Thoracic aorta (tissue), 2 donors: ENCODE measurements around the gene MTM1. TPM values are rescaled to one million over a fixed set of nuclear protein-coding genes. Genes with fewer than 3 reads are reported as not detected.

Experiments
- ATAC-seq: fragments of 150-250 bp; one replicate; pipeline ENCODE4 v1.8.0; 2017; ENCODE audit warnings: low read depth; ENCODE audit not compliant: insufficient number of reproducible peaks, low FRiP score
- DNase-seq: peaks from one replicate; pipeline ENCODE4 v3.0.0-alpha.2; 2020; ENCODE audit warnings: low spot score
- H3K27ac ChIP-seq, 2 donors: fragments of 200-600 bp; sonication (generic); 1 replicate in 1 of 2; 2 replicates in 1 of 2; pipeline ENCODE4 v1.5.1; 2016; ENCODE audit warnings: mild to moderate bottlenecking in 2 of 2, moderate library complexity in 2 of 2
- H3K27me3 ChIP-seq: fragments of 200-600 bp; sonication (generic); replicated peaks from 2 replicates; pipeline ENCODE4 v1.6.0; 2016; ENCODE audit warnings: mild to moderate bottlenecking; ENCODE audit not compliant: insufficient read depth
- H3K36me3 ChIP-seq: fragments of 200-600 bp; sonication (generic); one replicate; pipeline ENCODE4 v1.5.1; 2016
- H3K4me1 ChIP-seq, 2 donors: fragments of 200-600 bp; sonication (generic); 1 replicate in 1 of 2; 2 replicates in 1 of 2; pipeline versions ENCODE4 v1.5.1 to v1.6.0; 2016; ENCODE audit warnings: low read depth in 2 of 2, mild to moderate bottlenecking in 1 of 2; ENCODE audit not compliant: control insufficient read depth in 1 of 2
- H3K4me3 ChIP-seq: fragments of 200-600 bp; sonication (generic); 2 replicates; pipeline ENCODE4 v1.5.1; 2016; ENCODE audit warnings: mild to moderate bottlenecking
- H3K9me3 ChIP-seq: fragments of 200-600 bp; sonication (generic); 2 replicates; pipeline ENCODE4 v1.5.1; 2016
- total RNA-seq, 2 donors: library from RNA; depleted of rRNA; stranded (reverse); fragments of >200 nt; gene quantifications; one replicate each; pipeline versions ENCODE4 v1.1.0 to v1.2.3, GENCODE V29; 2016
- TF ChIP-seq, protein P1 (sequence below): fragments of 200-600 bp; sonication (generic); IDR thresholded peaks from one replicate; pipeline ENCODE4 v1.5.1; 2019; ENCODE audit warnings: antibody characterized with exemption

The MTM1 gene
- total RNA-seq, 2 donors from 2014 or later: 18.8 to 21.4 TPM

DNA sequence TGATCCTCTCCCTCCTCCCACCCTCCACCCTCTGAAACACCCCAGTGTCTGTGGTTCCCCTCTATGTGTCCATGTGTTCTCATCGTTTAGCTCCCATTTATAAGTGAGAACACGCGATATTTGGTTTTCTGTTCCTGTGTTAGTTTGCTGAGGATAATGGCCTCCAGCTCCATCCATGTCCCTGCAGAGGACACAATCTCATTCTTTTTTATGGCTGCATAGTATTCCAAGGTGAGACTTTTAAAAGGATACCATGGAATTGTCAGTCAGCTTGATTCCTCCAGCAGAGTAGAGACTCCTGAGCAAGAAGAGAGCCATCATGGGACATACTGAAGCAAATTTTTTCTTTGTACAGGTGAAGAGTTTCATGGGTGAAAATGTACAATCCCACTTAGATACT is 38.8 kb upstream of the MTM1 start:
- Histone ChIP-seq H3K27ac (no peak overlapping the region), H3K27me3 (no peaks in the 10 kb centered on the region), H3K4me3 (no peak overlapping the region), H3K9me3 (no peaks in the 10 kb centered on the region), H3K4me1 (peaks cover 0 to 41% of the 10 kb centered on the region in 2 donors), H3K36me3 (no peaks in the 10 kb centered on the region)
- DNase-seq (no peak), ATAC-seq (no peak)
- TF ChIP-seq, protein P1, sequence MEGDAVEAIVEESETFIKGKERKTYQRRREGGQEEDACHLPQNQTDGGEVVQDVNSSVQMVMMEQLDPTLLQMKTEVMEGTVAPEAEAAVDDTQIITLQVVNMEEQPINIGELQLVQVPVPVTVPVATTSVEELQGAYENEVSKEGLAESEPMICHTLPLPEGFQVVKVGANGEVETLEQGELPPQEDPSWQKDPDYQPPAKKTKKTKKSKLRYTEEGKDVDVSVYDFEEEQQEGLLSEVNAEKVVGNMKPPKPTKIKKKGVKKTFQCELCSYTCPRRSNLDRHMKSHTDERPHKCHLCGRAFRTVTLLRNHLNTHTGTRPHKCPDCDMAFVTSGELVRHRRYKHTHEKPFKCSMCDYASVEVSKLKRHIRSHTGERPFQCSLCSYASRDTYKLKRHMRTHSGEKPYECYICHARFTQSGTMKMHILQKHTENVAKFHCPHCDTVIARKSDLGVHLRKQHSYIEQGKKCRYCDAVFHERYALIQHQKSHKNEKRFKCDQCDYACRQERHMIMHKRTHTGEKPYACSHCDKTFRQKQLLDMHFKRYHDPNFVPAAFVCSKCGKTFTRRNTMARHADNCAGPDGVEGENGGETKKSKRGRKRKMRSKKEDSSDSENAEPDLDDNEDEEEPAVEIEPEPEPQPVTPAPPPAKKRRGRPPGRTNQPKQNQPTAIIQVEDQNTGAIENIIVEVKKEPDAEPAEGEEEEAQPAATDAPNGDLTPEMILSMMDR: no peak

DNA sequence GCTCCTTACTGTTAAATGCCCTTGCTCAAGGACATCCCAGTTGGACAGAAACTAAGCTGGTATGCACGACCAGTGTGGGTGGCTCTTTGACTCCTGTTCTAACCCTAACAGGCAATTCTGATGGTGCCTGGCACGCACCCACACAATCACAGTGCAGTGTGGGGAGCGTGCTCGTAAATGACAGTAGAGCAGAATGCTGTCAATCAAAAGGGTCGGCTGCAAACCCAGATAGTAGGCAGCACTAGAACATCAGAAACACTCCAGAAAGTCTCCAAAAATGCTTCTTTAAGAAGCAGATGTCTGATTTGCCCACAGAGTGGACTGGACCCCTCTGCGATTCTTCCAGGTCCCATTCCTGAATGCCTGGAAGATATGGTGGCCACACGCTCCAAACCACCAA is 37.6 kb upstream of the MTM1 start:
- H3K36me3 ChIP-seq: no peaks in the 10 kb centered on the region
- no peaks in the 10 kb centered on the region for H3K27me3 ChIP-seq
- ATAC-seq: no peak
- no peak overlapping the region for H3K4me3 ChIP-seq
- no peaks in the 10 kb centered on the region for H3K9me3 ChIP-seq
- H3K27ac ChIP-seq: no peak overlapping the region
- DNase-seq: no peak
- H3K4me1 ChIP-seq: peaks cover 0 to 28% of the 10 kb centered on the region in 2 donors
- TF ChIP-seq, protein P1: no peak

DNA sequence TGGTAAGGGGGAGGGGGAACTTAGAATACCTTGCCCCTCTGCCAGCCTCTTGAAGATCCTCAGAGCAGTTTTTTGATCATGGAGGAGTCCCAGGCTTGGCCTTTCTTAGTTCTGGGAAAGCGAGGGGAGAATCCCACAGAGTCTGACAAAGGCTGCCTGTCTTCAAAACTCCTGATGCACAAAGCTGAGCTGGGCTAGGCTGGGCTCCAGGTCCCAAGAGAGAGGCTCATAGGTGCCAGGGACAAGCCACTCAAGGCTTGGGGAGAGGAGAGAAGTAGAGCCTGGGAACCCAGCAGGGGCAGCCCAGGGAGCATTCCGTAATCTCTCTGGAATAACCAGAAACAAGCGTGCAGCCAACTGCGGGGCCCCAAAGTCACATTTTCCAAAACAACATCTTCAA is 37.0 kb upstream of the MTM1 start:
- H3K4me3 ChIP-seq: no peak overlapping the region
- no peaks in the 10 kb centered on the region for H3K36me3 ChIP-seq
- peak overlapping the region; percentile 30 to 38 for H3K27ac ChIP-seq
- H3K4me1 ChIP-seq: peaks cover 0 to 27% of the 10 kb centered on the region in 2 donors
- no peaks in the 10 kb centered on the region for H3K27me3 ChIP-seq
- TF ChIP-seq, protein P1: no peak
- H3K9me3 ChIP-seq: no peaks in the 10 kb centered on the region
- DNase-seq (no peak), ATAC-seq (no peak)

DNA sequence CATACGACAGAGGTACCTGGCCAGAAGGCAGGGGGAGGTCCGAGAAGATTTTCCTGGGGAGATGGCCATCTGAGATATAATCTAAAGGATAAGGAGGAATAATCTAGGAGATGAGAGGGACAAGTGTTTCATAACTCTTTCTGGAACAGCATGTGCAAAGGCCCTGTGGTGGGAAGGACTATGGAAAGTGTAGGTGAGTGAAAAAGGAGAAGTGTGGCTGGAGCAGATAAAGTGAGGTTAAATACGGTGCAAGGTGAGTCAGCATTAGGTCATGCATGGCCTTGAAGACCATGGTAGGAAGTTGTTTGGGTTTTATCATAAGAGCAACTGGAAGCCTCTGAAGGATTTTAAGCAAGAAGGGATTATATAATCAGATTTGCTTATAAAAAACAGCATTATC is 34.6 kb upstream of the MTM1 start:
- Histone ChIP-seq H3K27ac (no peak overlapping the region), H3K4me1 (peaks cover 0 to 16% of the 10 kb centered on the region in 2 donors), H3K36me3 (no peaks in the 10 kb centered on the region), H3K9me3 (no peaks in the 10 kb centered on the region), H3K4me3 (no peak overlapping the region), H3K27me3 (no peaks in the 10 kb centered on the region)
- DNase-seq: no peak
- no peak for ATAC-seq
- TF ChIP-seq, protein P1: no peak

DNA sequence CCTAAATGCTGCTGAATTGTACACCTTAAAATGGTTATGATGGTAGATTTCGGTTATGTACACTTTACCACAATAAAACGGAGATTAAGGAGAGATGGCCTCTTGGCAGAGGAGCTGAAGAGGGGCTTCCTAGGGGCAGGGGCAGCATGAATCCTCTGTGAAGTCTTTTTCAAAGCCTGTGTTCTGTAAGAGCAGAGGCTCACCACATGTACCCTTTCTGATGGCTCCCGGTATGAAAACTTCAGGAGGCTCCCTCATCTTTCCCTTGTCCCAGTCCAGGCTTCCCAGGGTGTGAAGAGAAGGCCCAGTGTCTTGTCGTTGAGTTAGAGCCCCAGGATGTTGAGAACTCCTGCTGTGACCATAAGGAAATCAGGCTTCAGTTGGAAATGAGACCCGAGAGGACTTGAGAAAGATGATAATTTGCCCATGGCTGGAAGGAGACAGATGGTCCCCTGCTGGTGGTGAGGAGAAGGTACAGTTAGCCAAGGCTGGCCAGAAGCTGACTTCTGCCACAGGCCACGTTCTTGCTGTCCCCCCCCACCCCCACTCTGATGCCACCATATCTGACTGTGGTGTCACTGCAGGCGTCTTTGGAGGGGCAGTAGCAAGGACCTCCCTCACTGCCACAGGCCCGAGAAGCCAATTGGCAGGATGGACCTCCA is 31.8 kb upstream of the MTM1 start:
- ATAC-seq: no peak
- Histone ChIP-seq H3K27ac (no peak overlapping the region), H3K36me3 (no peaks in the 10 kb centered on the region), H3K4me1 (peaks cover 0 to 5% of the 10 kb centered on the region in 2 donors), H3K4me3 (no peak overlapping the region), H3K9me3 (no peaks in the 10 kb centered on the region), H3K27me3 (no peaks in the 10 kb centered on the region)
- no peak for DNase-seq
- TF ChIP-seq, protein P1: no peak
